Measurements from ENCODE around the gene RORC. TPM values are rescaled to one million over a fixed set of nuclear protein-coding genes. Genes with fewer than 3 reads are reported as not detected.
A peak's percentile ranks its signal among the peaks of the same experiment; 100 is the strongest.

Gene RORC
- total and polyA plus RNA-seq, 4 donors: 7.6 to 24.7 (median 9.6) TPM

GRCh38 chr1:151871284-151872030, 39.9 kb upstream of the RORC start:
- Histone ChIP-seq H3K9me3 (ENCODE audit: control insufficient read depth in 4 of 4, insufficient read depth in 3 of 4, low read length in 3 of 4) (no peaks in the 10 kb centered on the region), H3K36me3 (ENCODE audit: control insufficient read depth in 4 of 4, insufficient read depth in 4 of 4, low read length in 4 of 4) (peaks cover 0 to 8% (median 6%) of the 10 kb centered on the region in 4 donors), H3K27ac (ENCODE audit: low read depth in 1 of 2, low read length in 1 of 2) (no peak overlapping the region), H3K27me3 (ENCODE audit: control insufficient read depth in 3 of 3, insufficient read depth in 3 of 3, low read length in 2 of 3) (no peaks in the 10 kb centered on the region), H3K4me1 (ENCODE audit: control insufficient read depth in 5 of 5, insufficient read depth in 5 of 5, low read length in 5 of 5) (peaks cover 0 to 8% (median 5%) of the 10 kb centered on the region in 5 donors), H3K4me3 (no peak overlapping the region), H3K9ac (ENCODE audit: insufficient read depth in 1 of 2, low read length in 2 of 2) (no peak overlapping the region)
- DNase-seq (no peak), ATAC-seq (ENCODE audit: insufficient read depth, low FRiP score) (no peak)
- WGBS, 2 donors: 63 to 65% methylated on average over 5 of the region's 5 CpGs
- TF ChIP-seq, protein P1, sequence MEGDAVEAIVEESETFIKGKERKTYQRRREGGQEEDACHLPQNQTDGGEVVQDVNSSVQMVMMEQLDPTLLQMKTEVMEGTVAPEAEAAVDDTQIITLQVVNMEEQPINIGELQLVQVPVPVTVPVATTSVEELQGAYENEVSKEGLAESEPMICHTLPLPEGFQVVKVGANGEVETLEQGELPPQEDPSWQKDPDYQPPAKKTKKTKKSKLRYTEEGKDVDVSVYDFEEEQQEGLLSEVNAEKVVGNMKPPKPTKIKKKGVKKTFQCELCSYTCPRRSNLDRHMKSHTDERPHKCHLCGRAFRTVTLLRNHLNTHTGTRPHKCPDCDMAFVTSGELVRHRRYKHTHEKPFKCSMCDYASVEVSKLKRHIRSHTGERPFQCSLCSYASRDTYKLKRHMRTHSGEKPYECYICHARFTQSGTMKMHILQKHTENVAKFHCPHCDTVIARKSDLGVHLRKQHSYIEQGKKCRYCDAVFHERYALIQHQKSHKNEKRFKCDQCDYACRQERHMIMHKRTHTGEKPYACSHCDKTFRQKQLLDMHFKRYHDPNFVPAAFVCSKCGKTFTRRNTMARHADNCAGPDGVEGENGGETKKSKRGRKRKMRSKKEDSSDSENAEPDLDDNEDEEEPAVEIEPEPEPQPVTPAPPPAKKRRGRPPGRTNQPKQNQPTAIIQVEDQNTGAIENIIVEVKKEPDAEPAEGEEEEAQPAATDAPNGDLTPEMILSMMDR (IDR thresholded peaks at IDR 0.05; ENCODE audit: control extremely low read depth, extremely low read depth): no peak

GRCh38 chr1:151868486-151868885, 36.9 kb upstream of the RORC start:
- DNase-seq: peak; percentile 83 to 97 (median 97)
- WGBS, 2 donors: 39 to 41% methylated on average over 3 of the region's 3 CpGs
- H3K27ac ChIP-seq (ENCODE audit: low read depth in 1 of 2, low read length in 1 of 2): no peak overlapping the region
- no peak overlapping the region for H3K9ac ChIP-seq (ENCODE audit: insufficient read depth in 1 of 2, low read length in 2 of 2)
- H3K4me3 ChIP-seq: no peak overlapping the region
- peaks cover 0 to 12% (median 5%) of the 10 kb centered on the region in 5 donors for H3K4me1 ChIP-seq (ENCODE audit: control insufficient read depth in 5 of 5, insufficient read depth in 5 of 5, low read length in 5 of 5)
- peaks cover 0 to 4% (median 1%) of the 10 kb centered on the region in 4 donors for H3K36me3 ChIP-seq (ENCODE audit: control insufficient read depth in 4 of 4, insufficient read depth in 4 of 4, low read length in 4 of 4)
- TF ChIP-seq, protein P1 (IDR thresholded peaks at IDR 0.05; ENCODE audit: control extremely low read depth, extremely low read depth): no peak
- H3K9me3 ChIP-seq (ENCODE audit: control insufficient read depth in 4 of 4, insufficient read depth in 3 of 4, low read length in 3 of 4): no peaks in the 10 kb centered on the region
- no peaks in the 10 kb centered on the region for H3K27me3 ChIP-seq (ENCODE audit: control insufficient read depth in 3 of 3, insufficient read depth in 3 of 3, low read length in 2 of 3)
- ATAC-seq (ENCODE audit: insufficient read depth, low FRiP score): no peak

DNA sequence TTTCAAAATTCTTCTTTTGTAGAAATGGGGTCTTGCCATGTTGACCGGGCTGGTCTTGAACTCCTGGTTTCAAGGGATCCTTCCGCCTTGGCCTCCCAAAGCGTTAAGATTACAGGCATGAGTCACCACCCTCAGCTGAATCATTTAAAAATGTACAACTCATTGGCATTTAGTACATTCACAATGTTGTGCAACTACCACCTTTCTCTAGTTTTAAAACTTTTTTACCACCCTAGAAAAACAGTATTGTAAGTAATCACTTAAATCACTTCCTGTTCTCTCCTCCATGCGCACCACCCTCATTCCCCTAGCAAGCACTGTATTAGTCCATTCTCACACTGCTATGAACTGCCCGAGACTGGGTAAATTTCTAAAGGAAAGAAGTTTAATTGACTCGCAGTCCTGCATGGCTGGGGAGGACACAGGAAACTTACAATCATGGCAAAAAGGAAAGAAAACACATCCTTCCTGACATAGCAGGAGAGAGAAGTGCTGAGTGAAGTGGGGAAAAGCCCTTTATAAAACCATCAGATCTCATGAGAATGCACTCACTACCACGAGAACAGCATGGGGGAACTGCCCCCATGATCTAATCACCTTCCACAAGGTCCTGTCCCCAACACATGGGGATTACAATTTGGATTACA, 36.3 kb upstream of the RORC start:
- 58 to 65% methylated on average over 7 of the region's 7 CpGs for WGBS, 2 donors
- H3K9ac ChIP-seq (ENCODE audit: insufficient read depth in 1 of 2, low read length in 2 of 2): no peak overlapping the region
- H3K4me1 ChIP-seq (ENCODE audit: control insufficient read depth in 5 of 5, insufficient read depth in 5 of 5, low read length in 5 of 5): peaks cover 0 to 12% (median 5%) of the 10 kb centered on the region in 5 donors
- H3K4me3 ChIP-seq: no peak overlapping the region
- H3K9me3 ChIP-seq (ENCODE audit: control insufficient read depth in 4 of 4, insufficient read depth in 3 of 4, low read length in 3 of 4): no peaks in the 10 kb centered on the region
- peak in 1 of 3 donors; percentile 30 for DNase-seq
- no peaks in the 10 kb centered on the region for H3K27me3 ChIP-seq (ENCODE audit: control insufficient read depth in 3 of 3, insufficient read depth in 3 of 3, low read length in 2 of 3)
- TF ChIP-seq, protein P1 (IDR thresholded peaks at IDR 0.05; ENCODE audit: control extremely low read depth, extremely low read depth): no peak
- ATAC-seq (ENCODE audit: insufficient read depth, low FRiP score): no peak
- H3K27ac ChIP-seq (ENCODE audit: low read depth in 1 of 2, low read length in 1 of 2): no peak overlapping the region
- H3K36me3 ChIP-seq (ENCODE audit: control insufficient read depth in 4 of 4, insufficient read depth in 4 of 4, low read length in 4 of 4): peaks cover 0 to 2% (median under 1%) of the 10 kb centered on the region in 4 donors

Measured in lung (tissue), 12 donors.